H9 (cell line): Measurements from ENCODE around the gene CLCN6. TPM values are rescaled to one million over a fixed set of nuclear protein-coding genes. Genes with fewer than 3 reads are reported as not detected.

Experiments
- DNase-seq: peaks from one replicate; pipeline ENCODE4 v3.0.0-alpha.2; 2017
- H2AFZ ChIP-seq: one replicate; pipeline ENCODE4 v1.6.1; 2013; ENCODE audit warnings: mild to moderate bottlenecking, low read length, control low read depth, moderate library complexity
- H2AK5ac ChIP-seq: 2 replicates; pipeline ENCODE4 v1.6.1; 2013; ENCODE audit warnings: low read length, control low read depth, mixed read lengths; ENCODE audit not compliant: insufficient read length
- H2BK120ac ChIP-seq: one replicate; pipeline ENCODE4 v1.6.1; 2013; ENCODE audit warnings: low read depth, mild to moderate bottlenecking, low read length, control low read depth, inconsistent platforms; ENCODE audit not compliant: poor library complexity, severe bottlenecking
- H2BK12ac ChIP-seq: 2 replicates; pipeline ENCODE4 v1.6.1; 2013; ENCODE audit warnings: low read length, control low read depth, mixed read lengths, low read depth; ENCODE audit not compliant: insufficient read length
- H2BK15ac ChIP-seq: 2 replicates; pipeline ENCODE4 v1.6.1; 2013; ENCODE audit warnings: low read depth, low read length, control low read depth
- H2BK20ac ChIP-seq: one replicate; pipeline ENCODE4 v1.6.1; 2013; ENCODE audit warnings: low read depth, mild to moderate bottlenecking, low read length, control low read depth, inconsistent platforms; ENCODE audit not compliant: poor library complexity, severe bottlenecking
- H2BK5ac ChIP-seq: 2 replicates; pipeline ENCODE4 v1.6.1; 2013; ENCODE audit warnings: low read length, control low read depth, mixed read lengths; ENCODE audit not compliant: insufficient read length
- H3K14ac ChIP-seq: 2 replicates; pipeline ENCODE4 v1.6.1; 2013; ENCODE audit warnings: low read length, control low read depth; ENCODE audit not compliant: insufficient read depth
- H3K18ac ChIP-seq: 2 replicates; pipeline ENCODE4 v1.6.1; 2013; ENCODE audit warnings: low read depth, mild to moderate bottlenecking, mixed read lengths, low read length, control low read depth; ENCODE audit not compliant: insufficient read length
- H3K23ac ChIP-seq: 2 replicates; pipeline ENCODE4 v1.6.1; 2013; ENCODE audit warnings: low read length, control low read depth, mixed read lengths, low read depth; ENCODE audit not compliant: insufficient read length
- H3K23me2 ChIP-seq: 2 replicates; pipeline ENCODE4 v1.6.1; 2013; ENCODE audit warnings: low read depth, mild to moderate bottlenecking, mixed read lengths, low read length, control low read depth; ENCODE audit not compliant: insufficient read length, poor library complexity, severe bottlenecking
- H3K27ac ChIP-seq: 2 replicates; pipeline ENCODE4 v1.5.1; 2013; ENCODE audit warnings: low read length, control low read depth, mixed read lengths, low read depth; ENCODE audit not compliant: insufficient read length
- H3K27me3 ChIP-seq: 2 replicates; pipeline ENCODE4 v1.6.1; 2013; ENCODE audit warnings: low read length, control low read depth, inconsistent platforms; ENCODE audit not compliant: insufficient read depth
- H3K4ac ChIP-seq: 2 replicates; pipeline ENCODE4 v1.6.1; 2013; ENCODE audit warnings: low read depth, mild to moderate bottlenecking, control low read depth, inconsistent platforms, low read length, moderate library complexity
- H3K4me1 ChIP-seq: 2 replicates; pipeline ENCODE4 v1.6.1; 2013; ENCODE audit warnings: low read length, control low read depth, inconsistent platforms; ENCODE audit not compliant: insufficient read depth
- H3K4me2 ChIP-seq: 2 replicates; pipeline ENCODE4 v1.6.1; 2013; ENCODE audit warnings: low read length, control low read depth, mixed read lengths; ENCODE audit not compliant: insufficient read length, insufficient read depth
- H3K56ac ChIP-seq: 2 replicates; pipeline ENCODE4 v1.6.1; 2013; ENCODE audit warnings: low read depth, mild to moderate bottlenecking, mixed read lengths, low read length, control low read depth; ENCODE audit not compliant: insufficient read length
- H3K79me1 ChIP-seq: 2 replicates; pipeline ENCODE4 v1.6.1; 2013; ENCODE audit warnings: low read depth, mild to moderate bottlenecking, moderate library complexity, low read length, control low read depth, inconsistent platforms; ENCODE audit not compliant: insufficient read depth, poor library complexity, severe bottlenecking
- H3K79me2 ChIP-seq: 2 replicates; pipeline ENCODE4 v1.6.1; 2013; ENCODE audit warnings: low read length, control low read depth, inconsistent platforms; ENCODE audit not compliant: insufficient read depth
- H3K9ac ChIP-seq: 2 replicates; pipeline ENCODE4 v1.6.1; 2013; ENCODE audit warnings: low read length, control low read depth, mixed read lengths; ENCODE audit not compliant: insufficient read length; ENCODE audit errors: extremely low read depth
- H3K9me3 ChIP-seq: one replicate; pipeline ENCODE4 v1.6.1; 2013; ENCODE audit warnings: low read depth, low read length, inconsistent platforms; ENCODE audit not compliant: control insufficient read depth
- H3T11ph ChIP-seq: one replicate; pipeline ENCODE4 v1.6.1; 2013; ENCODE audit warnings: mild to moderate bottlenecking, low read length, control low read depth, inconsistent platforms
- H4K20me1 ChIP-seq: one replicate; pipeline ENCODE4 v1.6.1; 2013; ENCODE audit not compliant: control insufficient read depth, insufficient read length, insufficient read depth
- H4K5ac ChIP-seq: 2 replicates; pipeline ENCODE4 v1.6.1; 2013; ENCODE audit warnings: low read depth, mild to moderate bottlenecking, mixed read lengths, low read length, control low read depth; ENCODE audit not compliant: insufficient read length
- H4K8ac ChIP-seq: replicated peaks from 2 replicates; pipeline ENCODE4 v1.6.1; 2013; ENCODE audit warnings: low read length, control low read depth, mixed read lengths, low read depth; ENCODE audit not compliant: insufficient read length
- H4K91ac ChIP-seq: 2 replicates; pipeline ENCODE4 v1.6.1; 2013; ENCODE audit warnings: low read depth, mild to moderate bottlenecking, moderate library complexity, mixed read lengths, low read length, control low read depth; ENCODE audit not compliant: insufficient read length
- H3K27ac Mint-ChIP-seq, 3 experiments: 2 replicates in 2 of 3; 3 replicates in 1 of 3; pipeline ENCODE4 v1.8.0; 2020 to 2021; ENCODE audit warnings: mixed read lengths in 3 of 3, mild to moderate bottlenecking in 1 of 3, moderate library complexity in 1 of 3
- H3K27me3 Mint-ChIP-seq: 2 replicates; pipeline ENCODE4 v1.8.0; 2021; ENCODE audit warnings: low read depth, mild to moderate bottlenecking, moderate library complexity, mixed read lengths
- H3K36me3 Mint-ChIP-seq, 3 experiments: 2 replicates in 2 of 3; 3 replicates in 1 of 3; pipeline ENCODE4 v1.8.0; 2020 to 2021; ENCODE audit warnings: low read depth in 3 of 3, mixed read lengths in 3 of 3; ENCODE audit not compliant: insufficient read depth in 1 of 3
- H3K4me1 Mint-ChIP-seq, 2 experiments: 2 replicates each; pipeline ENCODE4 v1.8.0; 2020; ENCODE audit warnings: mixed read lengths in 2 of 2
- H3K4me3 Mint-ChIP-seq, 2 experiments: 2 replicates in 1 of 2; 3 replicates in 1 of 2; pipeline ENCODE4 v1.8.0; 2020 to 2021; ENCODE audit warnings: mild to moderate bottlenecking in 2 of 2, mixed read lengths in 2 of 2, moderate library complexity in 1 of 2
- H3K9me3 Mint-ChIP-seq, 2 experiments: 2 replicates in 1 of 2; 3 replicates in 1 of 2; pipeline ENCODE4 v1.8.0; 2020; ENCODE audit warnings: mild to moderate bottlenecking in 2 of 2, mixed read lengths in 2 of 2, moderate library complexity in 1 of 2
- CTCF ChIP-seq: fragments of 200-600 bp; sonication (generic); conservative IDR thresholded peaks from 3 replicates; pipeline ENCODE4 v1.8.0; 2021; ENCODE audit warnings: antibody characterized with exemption, mild to moderate bottlenecking
- WGBS: extraction: QIAGEN DNeasy Blood & Tissue Kit; methylation state at CpG from one replicate; pipeline ENCODE4 v1.1.7; 2013; ENCODE audit warnings: missing lambda C conversion rate, low lambda C conversion rate, mixed read lengths; ENCODE audit not compliant: insufficient read length; ENCODE audit errors: extremely low coverage; 5-methylcytosine and 5-hydroxymethylcytosine counted together
- total RNA-seq: library from RNA; stranded (reverse); gene quantifications from 2 replicates; pipeline ENCODE4 v1.2.1, GENCODE V29; 2021

The CLCN6 gene
- total RNA-seq, 1 experiment from 2014 or later = 20.5 TPM

DNA sequence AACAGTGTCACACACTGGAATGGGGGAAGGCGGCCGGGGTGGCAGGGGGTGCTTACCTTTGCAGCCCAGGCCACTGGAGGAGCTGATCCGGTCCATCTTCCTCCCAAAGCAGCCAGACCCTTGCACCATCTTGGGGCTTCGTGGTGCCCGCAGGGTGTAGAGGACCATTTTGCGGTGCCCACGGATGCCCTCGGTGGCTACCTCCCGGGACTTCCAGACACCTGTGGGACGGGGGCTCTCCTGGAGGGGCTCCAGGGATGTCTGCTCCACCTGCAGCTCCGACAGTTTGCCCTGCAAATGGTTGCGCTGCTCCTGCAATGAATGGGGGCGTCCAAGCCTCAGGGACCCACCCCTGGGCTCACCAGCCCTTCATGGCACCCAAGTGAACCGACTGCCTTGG, 52.2 kb downstream of the CLCN6 start:
- H2BK12ac ChIP-seq = no peak overlapping the region
- no CpG with 5 or more reads among the region's 14 CpGs for WGBS
- peaks cover 6 to 15% of the 10 kb centered on the region in 2 experiments; a peak in 3 of 4 replicates for H3K4me1 Mint-ChIP-seq
- no peak overlapping the region for H4K5ac ChIP-seq
- no peak overlapping the region for H4K8ac ChIP-seq
- no peak overlapping the region for H2AFZ ChIP-seq
- no peak overlapping the region for H3K18ac ChIP-seq
- H3K23me2 ChIP-seq = no peaks in the 10 kb centered on the region
- TF ChIP-seq CTCF = no peak
- H2BK20ac ChIP-seq = no peak overlapping the region
- no peak overlapping the region for H3K27ac ChIP-seq
- no peak overlapping the region for H4K91ac ChIP-seq
- no peak overlapping the region for H3K23ac ChIP-seq
- no peaks in the 10 kb centered on the region for H3K36me3 Mint-ChIP-seq
- no peak for DNase-seq
- no peaks in the 10 kb centered on the region for H3K9me3 Mint-ChIP-seq
- H2BK5ac ChIP-seq = no peak overlapping the region
- no peak overlapping the region for H3K9ac ChIP-seq
- no peak overlapping the region for H3K56ac ChIP-seq
- no peak overlapping the region for H3K4ac ChIP-seq
- H3K14ac ChIP-seq = no peak overlapping the region
- H3K4me1 ChIP-seq = no peaks in the 10 kb centered on the region
- no peaks in the 10 kb centered on the region for H4K20me1 ChIP-seq
- H3K79me2 ChIP-seq = no peaks in the 10 kb centered on the region
- H3K27me3 ChIP-seq = no peaks in the 10 kb centered on the region; the same call in 1 of the 2 replicates
- no peak overlapping the region for H2BK120ac ChIP-seq
- no peak overlapping the region for H2AK5ac ChIP-seq
- no peak overlapping the region; a peak in 1 of 5 replicates for H3K4me3 Mint-ChIP-seq
- H3T11ph ChIP-seq = no peak overlapping the region
- H3K79me1 ChIP-seq = no peaks in the 10 kb centered on the region
- H3K27ac Mint-ChIP-seq = no peak overlapping the region
- H3K4me2 ChIP-seq = no peak overlapping the region
- H3K27me3 Mint-ChIP-seq = peaks cover 72% of the 10 kb centered on the region
- H3K9me3 ChIP-seq = no peaks in the 10 kb centered on the region
- no peak overlapping the region for H2BK15ac ChIP-seq
